Prostate gland (tissue), 2 donors: Measurements from ENCODE around the gene FNBP1.

Source experiments
- POLR2A ChIP-seq: fragments of 450-650 bp; IDR thresholded peaks from one replicate; pipeline ENCODE4 v1.6.1; 2016; ENCODE audit warnings: antibody characterized with exemption, mild to moderate bottlenecking
- POLR2AphosphoS5 ChIP-seq: sonication (generic); formaldehyde crosslinking; IDR thresholded peaks from one replicate; pipeline ENCODE4 v1.6.1; 2017; ENCODE audit warnings: antibody characterized with exemption
- TF ChIP-seq, protein P1 (sequence below), 4 experiments: fragments of 200-600 bp in 2 of 4; fragments of 450-650 bp in 2 of 4; sonication (generic) in 2 of 4; IDR thresholded peaks; 1 replicate in 3 of 4; 2 replicates in 1 of 4; pipeline ENCODE4 v1.5.1; 2016 to 2019; ENCODE audit warnings: antibody characterized with exemption in 4 of 4, mild to moderate bottlenecking in 2 of 4, moderate library complexity in 2 of 4

DNA sequence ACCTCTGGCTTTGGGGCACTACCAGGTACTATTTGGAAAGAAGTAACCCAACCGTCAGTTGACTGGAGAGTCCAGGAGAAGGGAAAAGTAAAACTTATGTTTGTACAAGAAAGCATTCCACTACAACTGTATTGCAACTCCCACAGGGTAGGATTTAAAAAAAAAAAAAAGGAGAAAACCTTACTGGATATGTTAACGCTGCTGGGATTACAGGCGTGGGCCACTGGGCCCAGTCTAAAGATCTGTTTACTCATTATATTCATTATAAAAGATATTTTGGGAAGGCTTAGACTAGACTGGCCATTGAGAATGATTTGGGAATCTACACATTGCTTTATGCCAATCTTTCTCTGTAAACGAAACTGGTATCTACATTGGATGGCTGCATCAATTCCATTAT is 121.1 kb downstream of the FNBP1 start:
- TF ChIP-seq, protein P1, sequence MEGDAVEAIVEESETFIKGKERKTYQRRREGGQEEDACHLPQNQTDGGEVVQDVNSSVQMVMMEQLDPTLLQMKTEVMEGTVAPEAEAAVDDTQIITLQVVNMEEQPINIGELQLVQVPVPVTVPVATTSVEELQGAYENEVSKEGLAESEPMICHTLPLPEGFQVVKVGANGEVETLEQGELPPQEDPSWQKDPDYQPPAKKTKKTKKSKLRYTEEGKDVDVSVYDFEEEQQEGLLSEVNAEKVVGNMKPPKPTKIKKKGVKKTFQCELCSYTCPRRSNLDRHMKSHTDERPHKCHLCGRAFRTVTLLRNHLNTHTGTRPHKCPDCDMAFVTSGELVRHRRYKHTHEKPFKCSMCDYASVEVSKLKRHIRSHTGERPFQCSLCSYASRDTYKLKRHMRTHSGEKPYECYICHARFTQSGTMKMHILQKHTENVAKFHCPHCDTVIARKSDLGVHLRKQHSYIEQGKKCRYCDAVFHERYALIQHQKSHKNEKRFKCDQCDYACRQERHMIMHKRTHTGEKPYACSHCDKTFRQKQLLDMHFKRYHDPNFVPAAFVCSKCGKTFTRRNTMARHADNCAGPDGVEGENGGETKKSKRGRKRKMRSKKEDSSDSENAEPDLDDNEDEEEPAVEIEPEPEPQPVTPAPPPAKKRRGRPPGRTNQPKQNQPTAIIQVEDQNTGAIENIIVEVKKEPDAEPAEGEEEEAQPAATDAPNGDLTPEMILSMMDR (IDR thresholded peaks at IDR 0.05), result no peak
- no peak for TF ChIP-seq POLR2A
- TF ChIP-seq POLR2AphosphoS5, result no peak
